Transverse colon (tissue), 3 donors: Measurements from ENCODE around the gene ZNF728.
"Not testable (repeated sequence)": the region's sequence is repeated elsewhere in the genome, so short reads cannot be mapped to it uniquely, and the experiment has no call there.

Source experiments
- CTCF ChIP-seq, 5 experiments: fragments of 200-600 bp in 3 of 5; fragments of 450-650 bp in 2 of 5; sonication (generic) in 3 of 5; IDR thresholded peaks; 1 replicate in 2 of 5; 2 replicates in 3 of 5; pipeline ENCODE4 v1.5.1; 2016 to 2017; ENCODE audit warnings: antibody characterized with exemption in 5 of 5, inconsistent platforms in 3 of 5, mild to moderate bottlenecking in 2 of 5, moderate library complexity in 1 of 5
- POLR2A ChIP-seq: fragments of 450-650 bp; IDR thresholded peaks from one replicate; pipeline ENCODE4 v1.6.1; 2016; ENCODE audit warnings: antibody characterized with exemption, mild to moderate bottlenecking, moderate library complexity

DNA sequence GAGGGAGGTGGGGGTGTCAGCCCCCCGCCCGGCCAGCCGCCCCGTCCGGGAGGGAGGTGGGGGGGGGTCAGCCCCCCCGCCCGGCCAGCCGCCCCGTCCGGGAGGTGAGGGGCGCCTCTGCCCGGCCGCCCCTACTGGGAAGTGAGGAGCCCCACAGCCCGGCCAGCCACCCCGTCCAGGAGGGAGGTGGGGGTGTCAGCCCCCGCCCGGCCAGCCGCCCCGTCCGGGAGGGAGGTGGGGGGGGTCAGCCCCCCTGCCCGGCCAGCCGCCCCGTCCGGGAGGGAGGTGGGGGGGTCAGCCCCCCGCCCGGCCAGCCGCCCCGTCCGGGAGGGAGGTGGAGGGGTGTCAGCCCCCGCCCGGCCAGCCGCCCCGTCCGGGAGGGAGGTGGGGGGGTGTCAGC is 75.4 kb downstream of the ZNF728 start:
- TF ChIP-seq CTCF (IDR thresholded peaks at IDR 0.05); POLR2A: not testable (repeated sequence)
